Hepatocyte (in vitro differentiated cells): ENCODE data around the gene NAV2. TPM values are rescaled to one million over a fixed set of nuclear protein-coding genes. Genes with fewer than 3 reads are reported as not detected.
A peak's percentile ranks its signal among the peaks of the same experiment; 100 is the strongest.

Experiments
- DNase-seq: peaks from one replicate; pipeline ENCODE4 v3.0.0-alpha.2; 2016; ENCODE audit warnings: low spot score
- H2AFZ ChIP-seq: fragments of 200-600 bp; sonication (generic); 2 replicates; pipeline ENCODE4 v1.6.0; 2016; ENCODE audit warnings: antibody characterized with exemption, mild to moderate bottlenecking
- H3K27ac ChIP-seq: fragments of 200-600 bp; sonication (generic); 2 replicates; pipeline ENCODE4 v1.5.1; 2016; ENCODE audit warnings: mild to moderate bottlenecking
- H3K27me3 ChIP-seq: fragments of 200-600 bp; sonication (generic); 2 replicates; pipeline ENCODE4 v1.6.1; 2016
- H3K36me3 ChIP-seq: fragments of 200-600 bp; sonication (generic); replicated peaks from 2 replicates; pipeline ENCODE4 v1.5.1; 2016; ENCODE audit warnings: low read depth; ENCODE audit not compliant: insufficient read depth
- H3K4me1 ChIP-seq: fragments of 200-600 bp; sonication (generic); 2 replicates; pipeline ENCODE4 v1.5.1; 2016; ENCODE audit warnings: mild to moderate bottlenecking, moderate library complexity; ENCODE audit not compliant: insufficient read depth
- H3K4me2 ChIP-seq: fragments of 200-600 bp; sonication (generic); 2 replicates; pipeline ENCODE4 v1.6.0; 2016
- H3K4me3 ChIP-seq: fragments of 200-600 bp; sonication (generic); 2 replicates; pipeline ENCODE4 v1.5.1; 2016; ENCODE audit warnings: mild to moderate bottlenecking
- H3K79me2 ChIP-seq: fragments of 200-600 bp; sonication (generic); 2 replicates; pipeline ENCODE4 v1.6.0; 2017; ENCODE audit warnings: mild to moderate bottlenecking
- H3K9me2 ChIP-seq: fragments of 200-600 bp; sonication (generic); replicated peaks from 2 replicates; pipeline ENCODE4 v1.6.0; 2017; ENCODE audit warnings: mild to moderate bottlenecking; ENCODE audit not compliant: insufficient read depth
- H3K9me3 ChIP-seq: fragments of 200-600 bp; sonication (generic); 2 replicates; pipeline ENCODE4 v1.5.1; 2016; ENCODE audit warnings: low read depth, mild to moderate bottlenecking
- H4K20me1 ChIP-seq: fragments of 200-600 bp; sonication (generic); 2 replicates; pipeline ENCODE4 v1.6.0; 2016; ENCODE audit warnings: mild to moderate bottlenecking; ENCODE audit not compliant: insufficient read depth, poor library complexity, severe bottlenecking
- EZH2 ChIP-seq: fragments of 200-600 bp; sonication (generic); IDR thresholded peaks from 2 replicates; pipeline ENCODE4 v1.6.1; 2016; ENCODE audit warnings: antibody characterized with exemption, mild to moderate bottlenecking, borderline replicate concordance
- EZH2phosphoT487 ChIP-seq: fragments of 200-600 bp; sonication (generic); IDR thresholded peaks from one replicate; pipeline ENCODE4 v1.6.1; 2018; ENCODE audit warnings: antibody characterized with exemption, mild to moderate bottlenecking, low read depth, moderate library complexity; ENCODE audit not compliant: unreplicated experiment, severe bottlenecking
- WGBS: methylation state at CpG from one replicate; pipeline ENCODE4 v1.1.6; 2016; ENCODE audit warnings: low lambda C conversion rate; ENCODE audit errors: missing lambda C conversion rate; 5-methylcytosine and 5-hydroxymethylcytosine counted together
- polyA plus RNA-seq: library from polyadenylated mRNA; unstranded; fragments of >200 nt; fragmentation: Nextera tagmentation; extraction: Ambion mirVana; gene quantifications from 2 replicates; pipeline ENCODE4 v1.2.1, GENCODE V29; 2016
- total RNA-seq: library from RNA; depleted of rRNA; stranded (reverse); fragments of >200 nt; gene quantifications from 2 replicates; pipeline ENCODE4 v1.2.3, GENCODE V29; 2014
- TF ChIP-seq, protein P1 (sequence below): fragments of 200-600 bp; sonication (generic); IDR thresholded peaks from 2 replicates; pipeline ENCODE4 v1.5.1; 2016; ENCODE audit warnings: antibody characterized with exemption, mild to moderate bottlenecking; ENCODE audit not compliant: poor library complexity

The NAV2 gene
- total and polyA plus RNA-seq, 2 experiments from 2014 or later: 23.7 to 30.8 TPM

DNA sequence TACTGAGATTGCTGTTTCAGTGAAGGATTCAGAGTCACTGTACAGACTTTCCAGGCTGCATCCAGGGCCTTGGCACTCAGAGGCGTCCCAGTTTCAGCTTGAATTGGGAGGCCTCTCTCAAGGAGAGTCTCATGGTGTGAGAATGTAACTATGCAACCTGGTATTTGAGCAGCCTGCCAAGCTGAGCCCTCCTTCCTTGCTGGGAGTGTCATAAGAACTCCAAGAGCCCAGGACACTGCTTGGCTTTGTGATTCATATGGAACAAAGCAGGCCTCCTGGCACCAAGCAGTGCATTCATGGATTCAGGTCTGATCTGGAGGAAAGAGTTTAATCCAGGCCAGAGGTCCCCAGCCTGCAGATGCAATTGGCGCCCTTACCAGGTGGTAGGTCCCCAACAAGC is 276.0 kb downstream of the NAV2 start:
- Histone ChIP-seq H3K9me2 (no peaks in the 10 kb centered on the region), H3K4me2 (no peak overlapping the region), H2AFZ (no peak overlapping the region), H3K4me3 (no peak overlapping the region), H3K27ac (peak overlapping the region; percentile 83), H3K36me3 (no peaks in the 10 kb centered on the region), H3K27me3 (no peaks in the 10 kb centered on the region), H4K20me1 (no peaks in the 10 kb centered on the region), H3K9me3 (no peaks in the 10 kb centered on the region), H3K4me1 (peaks cover 17% of the 10 kb centered on the region), H3K79me2 (peaks cover 2% of the 10 kb centered on the region)
- WGBS: 40% methylated on average over 2 of the region's 2 CpGs
- no peak for TF ChIP-seq EZH2phosphoT487
- no peak for TF ChIP-seq EZH2
- TF ChIP-seq, protein P1, sequence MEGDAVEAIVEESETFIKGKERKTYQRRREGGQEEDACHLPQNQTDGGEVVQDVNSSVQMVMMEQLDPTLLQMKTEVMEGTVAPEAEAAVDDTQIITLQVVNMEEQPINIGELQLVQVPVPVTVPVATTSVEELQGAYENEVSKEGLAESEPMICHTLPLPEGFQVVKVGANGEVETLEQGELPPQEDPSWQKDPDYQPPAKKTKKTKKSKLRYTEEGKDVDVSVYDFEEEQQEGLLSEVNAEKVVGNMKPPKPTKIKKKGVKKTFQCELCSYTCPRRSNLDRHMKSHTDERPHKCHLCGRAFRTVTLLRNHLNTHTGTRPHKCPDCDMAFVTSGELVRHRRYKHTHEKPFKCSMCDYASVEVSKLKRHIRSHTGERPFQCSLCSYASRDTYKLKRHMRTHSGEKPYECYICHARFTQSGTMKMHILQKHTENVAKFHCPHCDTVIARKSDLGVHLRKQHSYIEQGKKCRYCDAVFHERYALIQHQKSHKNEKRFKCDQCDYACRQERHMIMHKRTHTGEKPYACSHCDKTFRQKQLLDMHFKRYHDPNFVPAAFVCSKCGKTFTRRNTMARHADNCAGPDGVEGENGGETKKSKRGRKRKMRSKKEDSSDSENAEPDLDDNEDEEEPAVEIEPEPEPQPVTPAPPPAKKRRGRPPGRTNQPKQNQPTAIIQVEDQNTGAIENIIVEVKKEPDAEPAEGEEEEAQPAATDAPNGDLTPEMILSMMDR: no peak
- peak; percentile 44 for DNase-seq

DNA sequence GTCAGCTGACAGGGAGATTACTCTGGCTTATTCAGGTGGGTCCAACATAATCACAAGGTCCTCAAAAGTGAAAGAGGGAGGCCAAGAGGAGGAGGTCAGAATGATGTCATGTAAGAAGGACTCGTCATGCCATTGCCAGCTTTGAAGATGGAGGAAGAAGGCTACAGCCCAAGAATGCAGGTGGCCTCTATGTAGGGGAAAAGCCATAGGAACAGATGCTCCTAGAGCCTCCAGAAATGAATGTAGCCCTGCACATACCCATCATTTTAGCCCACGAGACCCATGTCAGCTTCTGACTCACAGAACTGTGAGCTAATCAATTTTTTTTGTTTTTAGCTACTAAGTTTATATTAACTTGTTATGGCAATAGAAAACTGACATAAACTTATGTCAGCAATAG is 276.6 kb downstream of the NAV2 start:
- Histone ChIP-seq H3K9me2 (no peaks in the 10 kb centered on the region), H3K4me1 (peaks cover 17% of the 10 kb centered on the region), H3K4me3 (no peak overlapping the region), H2AFZ (no peak overlapping the region), H3K4me2 (no peak overlapping the region), H3K27ac (peak overlapping the region; percentile 18), H4K20me1 (no peaks in the 10 kb centered on the region), H3K9me3 (no peaks in the 10 kb centered on the region), H3K27me3 (no peaks in the 10 kb centered on the region), H3K36me3 (no peaks in the 10 kb centered on the region), H3K79me2 (peaks cover 6% of the 10 kb centered on the region)
- no peak for DNase-seq
- WGBS: 100% methylated on average over 2 of the region's 2 CpGs
- TF ChIP-seq, protein P1: no peak
- TF ChIP-seq EZH2: no peak
- TF ChIP-seq EZH2phosphoT487: no peak

DNA sequence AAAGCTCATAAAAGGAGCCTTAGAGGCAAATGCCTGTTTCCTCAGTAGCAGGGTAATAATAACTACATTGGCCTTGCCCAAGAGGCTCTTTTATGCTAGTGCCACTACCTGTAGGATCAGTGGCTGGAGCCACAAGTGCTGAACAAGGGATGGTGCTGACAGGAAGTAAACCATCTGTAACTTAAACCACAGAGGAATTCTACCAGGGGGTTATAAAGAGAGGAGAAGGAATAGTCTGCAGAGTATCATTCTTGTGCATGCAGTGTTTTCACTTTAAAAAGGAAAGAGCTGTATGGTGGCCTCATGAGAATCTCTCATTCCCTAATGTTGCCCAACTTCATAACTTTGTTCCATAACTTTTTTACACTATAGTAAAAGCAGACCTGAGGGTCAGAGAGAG is 279.5 kb downstream of the NAV2 start:
- peaks cover 17% of the 10 kb centered on the region for H3K79me2 ChIP-seq
- no peaks in the 10 kb centered on the region for H3K9me2 ChIP-seq
- TF ChIP-seq EZH2: no peak
- no peak for TF ChIP-seq EZH2phosphoT487
- TF ChIP-seq, protein P1: no peak
- no peak overlapping the region for H3K4me2 ChIP-seq
- H2AFZ ChIP-seq: no peak overlapping the region
- peaks cover 24% of the 10 kb centered on the region for H3K4me1 ChIP-seq
- no peaks in the 10 kb centered on the region for H4K20me1 ChIP-seq
- H3K27ac ChIP-seq: no peak overlapping the region
- H3K27me3 ChIP-seq: no peaks in the 10 kb centered on the region
- H3K36me3 ChIP-seq: no peaks in the 10 kb centered on the region
- H3K9me3 ChIP-seq: no peaks in the 10 kb centered on the region
- H3K4me3 ChIP-seq: no peak overlapping the region
- DNase-seq: no peak

DNA sequence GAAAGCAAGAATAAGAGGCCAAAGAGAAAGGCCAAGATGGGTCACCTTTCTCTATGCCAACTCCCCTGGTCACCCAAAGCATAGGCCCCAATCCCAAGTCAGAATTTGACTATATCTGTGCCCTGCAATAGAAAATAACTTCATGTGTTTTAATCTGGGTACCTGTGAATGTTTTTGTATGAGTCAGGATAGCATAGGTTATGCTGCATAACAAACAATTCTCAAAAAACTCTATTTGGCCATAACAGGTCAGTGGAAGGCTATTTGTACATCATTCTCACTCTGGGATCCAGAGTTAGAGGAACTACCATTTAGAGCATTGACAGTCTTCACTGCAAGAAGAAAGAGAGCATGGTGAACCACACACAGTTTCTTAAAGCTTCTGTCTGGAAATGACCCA is 280.4 kb downstream of the NAV2 start:
- Histone ChIP-seq H2AFZ (no peak overlapping the region), H3K4me1 (peaks cover 21% of the 10 kb centered on the region), H3K36me3 (no peaks in the 10 kb centered on the region), H4K20me1 (no peaks in the 10 kb centered on the region), H3K9me3 (no peaks in the 10 kb centered on the region), H3K27ac (peak overlapping the region; percentile 3), H3K4me2 (no peak overlapping the region), H3K9me2 (no peaks in the 10 kb centered on the region), H3K27me3 (no peaks in the 10 kb centered on the region), H3K79me2 (peaks cover 20% of the 10 kb centered on the region), H3K4me3 (no peak overlapping the region)
- TF ChIP-seq EZH2phosphoT487 (no peak), EZH2 (no peak)
- TF ChIP-seq, protein P1: no peak
- no peak for DNase-seq
